Activated CD4-positive, alpha-beta memory T cell treated with anti-CD3 and anti-CD28 coated beads for 36 hours (primary cell): ENCODE measurements around the gene SOX10. TPM values are rescaled to one million over a fixed set of nuclear protein-coding genes. Genes with fewer than 3 reads are reported as not detected.

Experiments
- CTCF ChIA-PET: fragments of 350-600 bp; sonication (Branson Sonifier 250); formaldehyde crosslinking; loops from one replicate; lab custom pipeline; 2021; ENCODE audit warnings: antibody characterized with exemption, inconsistent platforms; lab: Charles Lee
- POLR2A ChIA-PET: fragments of 350-600 bp; sonication (Branson Sonifier 250); formaldehyde crosslinking; loops from one replicate; lab custom pipeline; 2021; ENCODE audit warnings: antibody characterized with exemption; lab: Charles Lee
- DNase-seq: peaks from one replicate; pipeline ENCODE4 v3.0.0-alpha.2; 2020
- H3K27ac Mint-ChIP-seq: one replicate; pipeline ENCODE4 v1.8.0; 2021; ENCODE audit warnings: mixed read lengths
- H3K27me3 Mint-ChIP-seq: one replicate; pipeline ENCODE4 v1.8.0; 2021; ENCODE audit warnings: mixed read lengths
- H3K36me3 Mint-ChIP-seq: one replicate; pipeline ENCODE4 v1.8.0; 2021; ENCODE audit warnings: mixed read lengths
- H3K4me1 Mint-ChIP-seq: one replicate; pipeline ENCODE4 v1.8.0; 2021; ENCODE audit warnings: low read depth, mixed read lengths
- H3K4me3 Mint-ChIP-seq: one replicate; pipeline ENCODE4 v1.8.0; 2021; ENCODE audit warnings: mild to moderate bottlenecking, mixed read lengths
- H3K9me3 Mint-ChIP-seq: one replicate; pipeline ENCODE4 v1.8.0; 2021; ENCODE audit warnings: mixed read lengths
- intact Hi-C: fragments of 100-400 bp; cut with micrococcal nuclease; formaldehyde crosslinking; loops from one replicate; pipeline ENCODE4 v1.15.1; 2023
- total RNA-seq, 2 experiments: library from RNA; stranded (reverse); gene quantifications; one replicate each; pipeline ENCODE4 v1.2.3, GENCODE V29; 2021

SOX10 gene
- total RNA-seq, 2 experiments from 2014 or later, result not detected

DNA sequence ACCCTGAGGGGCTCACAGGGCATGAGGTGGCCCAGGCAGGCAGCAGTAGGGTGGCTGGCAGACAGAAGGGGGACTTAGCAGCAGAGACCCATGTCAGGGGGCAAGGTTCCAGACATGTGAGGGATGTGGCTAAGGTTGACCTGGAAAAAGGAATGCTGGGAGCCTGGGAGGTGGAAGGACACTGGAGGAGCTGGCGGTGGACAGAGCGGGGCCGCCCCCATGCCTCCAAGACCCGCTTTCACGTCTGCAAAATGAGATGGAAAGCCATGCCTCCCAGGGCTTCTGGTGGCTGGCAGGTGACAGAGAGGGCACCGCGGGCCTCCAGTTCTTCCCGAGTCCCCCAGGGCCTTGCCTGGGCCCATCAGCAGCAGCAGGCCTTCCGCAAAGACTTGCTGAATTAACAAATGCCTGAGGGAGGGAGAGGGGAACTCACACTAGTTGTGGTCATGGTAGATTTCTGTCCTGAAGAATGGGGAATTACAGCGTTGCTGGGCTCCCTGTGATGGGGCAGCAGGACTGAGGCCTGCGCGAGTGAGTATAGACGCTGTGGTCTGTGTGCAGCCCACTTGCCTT lies 23.1 kb upstream of the SOX10 start:
- Mint-ChIP-seq H3K27ac (no peak overlapping the region), H3K36me3 (no peaks in the 10 kb centered on the region), H3K9me3 (no peaks in the 10 kb centered on the region), H3K4me3 (no peak overlapping the region), H3K4me1 (peaks cover 4% of the 10 kb centered on the region), H3K27me3 (no peaks in the 10 kb centered on the region)
- no peak for DNase-seq
- intact Hi-C loops, result no loop called here
- CTCF ChIA-PET, result no interaction called here
- POLR2A ChIA-PET, result no interaction called here

DNA sequence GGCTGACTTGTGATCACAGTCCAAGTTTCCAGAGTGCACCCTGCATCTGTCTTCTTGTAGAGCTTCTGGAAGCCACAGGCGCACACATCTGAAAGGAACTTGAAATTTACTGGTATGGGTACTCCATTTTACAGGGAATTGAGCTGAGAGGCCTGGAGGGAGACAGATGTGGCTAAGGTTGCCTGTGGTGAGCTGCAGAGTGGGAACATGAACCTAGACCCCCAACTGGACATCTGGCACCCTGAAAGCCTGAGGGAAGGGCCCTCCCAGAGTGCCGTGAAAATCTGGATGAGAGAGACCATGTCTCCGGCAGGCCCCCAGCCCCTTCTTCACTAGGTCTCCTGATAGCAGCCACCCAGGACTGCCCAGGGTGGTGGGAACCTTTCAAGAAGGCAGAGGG lies 22.6 kb upstream of the SOX10 start:
- intact Hi-C loops, result no loop called here
- Mint-ChIP-seq H3K27me3 (no peaks in the 10 kb centered on the region), H3K4me3 (no peak overlapping the region), H3K4me1 (peaks cover 4% of the 10 kb centered on the region), H3K27ac (no peak overlapping the region), H3K9me3 (no peaks in the 10 kb centered on the region), H3K36me3 (no peaks in the 10 kb centered on the region)
- no peak for DNase-seq
- ChIA-PET POLR2A (no interaction called here), CTCF (no interaction called here)

DNA sequence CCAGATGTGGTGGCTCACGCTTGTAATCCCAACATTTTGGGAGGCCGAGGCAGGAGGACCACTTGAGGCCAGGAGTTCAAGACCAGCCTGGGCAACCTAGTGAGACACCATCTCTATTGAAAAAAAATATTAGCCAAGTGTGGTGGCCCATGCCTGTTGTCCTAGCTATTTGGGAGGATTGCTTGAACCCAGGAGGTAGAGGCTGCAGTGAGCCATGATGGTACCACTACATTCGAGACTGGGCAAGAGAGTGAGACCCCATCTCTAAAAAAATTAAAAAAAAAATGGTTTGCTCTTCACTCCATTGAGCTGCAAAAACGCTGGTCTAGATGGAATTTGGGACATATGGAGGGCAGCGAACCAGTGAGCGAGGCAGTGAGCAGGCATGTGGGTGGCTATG lies 21.6 kb upstream of the SOX10 start:
- no peak overlapping the region for H3K4me3 Mint-ChIP-seq
- ChIA-PET CTCF (no interaction called here), POLR2A (no interaction called here)
- no peaks in the 10 kb centered on the region for H3K9me3 Mint-ChIP-seq
- H3K36me3 Mint-ChIP-seq, result no peaks in the 10 kb centered on the region
- H3K27me3 Mint-ChIP-seq, result no peaks in the 10 kb centered on the region
- H3K4me1 Mint-ChIP-seq, result peaks cover 4% of the 10 kb centered on the region
- intact Hi-C loops, result no loop called here
- no peak overlapping the region for H3K27ac Mint-ChIP-seq
- no peak for DNase-seq

DNA sequence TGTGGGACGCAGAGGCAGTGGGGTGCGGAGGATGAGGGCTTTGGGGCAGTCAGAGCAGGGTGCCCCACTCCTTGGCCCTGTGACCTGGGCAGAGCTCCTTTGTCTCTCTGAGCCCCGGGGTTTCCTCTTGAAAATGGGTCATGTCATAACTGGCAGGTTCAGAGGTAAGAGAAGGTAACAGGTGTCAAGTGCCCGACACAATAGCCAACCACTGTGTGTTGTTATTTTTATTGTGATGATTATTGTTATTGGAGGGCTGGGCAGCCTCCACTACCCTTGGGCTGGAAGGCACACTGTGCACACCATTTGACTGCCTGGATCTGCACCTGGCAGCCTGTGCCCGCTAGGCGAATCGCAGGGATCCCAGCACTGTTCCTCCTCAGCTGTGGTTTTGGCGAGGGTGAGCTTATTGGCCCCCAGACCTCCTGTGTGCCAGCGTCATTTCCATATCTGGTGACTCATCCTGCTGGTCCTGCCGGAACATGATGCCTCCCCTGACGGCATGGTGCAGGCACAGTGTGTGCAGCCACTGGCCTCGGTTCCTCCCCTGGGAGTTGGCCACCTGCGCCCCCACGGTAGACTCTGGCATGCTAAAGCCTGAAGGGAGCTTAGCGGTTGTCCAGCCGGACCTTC lies 15.4 kb upstream of the SOX10 start:
- ChIA-PET POLR2A (no interaction called here), CTCF (no interaction called here)
- Mint-ChIP-seq H3K27me3 (no peaks in the 10 kb centered on the region), H3K36me3 (no peaks in the 10 kb centered on the region), H3K4me1 (no peaks in the 10 kb centered on the region), H3K4me3 (no peak overlapping the region), H3K27ac (no peak overlapping the region), H3K9me3 (no peaks in the 10 kb centered on the region)
- peak; percentile 11 for DNase-seq
- intact Hi-C loops, result no loop called here

DNA sequence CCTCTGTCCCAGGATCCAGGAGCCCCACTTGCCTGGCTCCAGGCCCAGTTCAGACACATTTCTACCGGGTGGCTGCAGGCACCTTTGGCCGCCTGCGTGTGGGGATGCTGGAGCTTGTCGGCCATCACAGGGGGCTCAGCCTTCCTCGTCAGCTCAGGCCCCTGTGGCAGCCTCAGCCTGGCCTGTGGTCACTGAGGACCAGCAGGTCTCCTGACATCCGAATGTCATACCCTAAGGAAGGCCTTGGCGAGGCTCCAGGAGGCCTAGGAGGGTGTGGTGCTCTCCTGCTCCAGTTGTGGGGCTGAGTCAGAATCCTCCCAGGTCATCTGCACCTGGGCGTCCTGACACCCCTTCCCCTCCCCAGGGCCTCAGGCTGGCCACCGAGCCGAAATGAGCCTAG lies 14.9 kb upstream of the SOX10 start:
- H3K4me1 Mint-ChIP-seq, result no peaks in the 10 kb centered on the region

DNA sequence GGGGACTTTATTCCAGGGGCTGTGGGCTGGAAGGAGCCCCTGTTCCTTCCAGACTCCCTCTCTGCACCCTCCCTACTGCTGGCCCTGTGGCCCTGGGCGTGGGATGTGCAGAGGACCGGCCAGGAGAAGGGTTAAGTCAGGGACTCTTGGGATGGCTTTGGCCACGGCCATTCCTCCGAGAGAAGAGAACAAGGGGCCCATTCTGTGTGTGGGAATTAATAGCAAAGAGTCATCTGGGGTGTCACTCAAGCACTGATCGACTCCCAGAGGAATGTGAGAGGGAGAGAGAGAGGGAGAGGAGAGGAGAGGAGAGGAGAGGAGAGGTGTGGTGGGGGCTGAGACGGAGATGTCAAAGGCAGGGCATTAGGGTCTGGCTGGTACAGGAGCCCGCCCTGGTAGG lies 14.2 kb upstream of the SOX10 start:
- Mint-ChIP-seq H3K4me1 (no peaks in the 10 kb centered on the region), H3K4me3 (no peak overlapping the region), H3K36me3 (no peaks in the 10 kb centered on the region), H3K9me3 (no peaks in the 10 kb centered on the region), H3K27me3 (no peaks in the 10 kb centered on the region), H3K27ac (no peak overlapping the region)
- intact Hi-C loops, result no loop called here
- ChIA-PET CTCF (no interaction called here), POLR2A (no interaction called here)
- DNase-seq, result no peak

More for the DNA sequence above, 14.9 kb upstream of the SOX10 start:
- Mint-ChIP-seq H3K27ac (no peak overlapping the region), H3K36me3 (no peaks in the 10 kb centered on the region), H3K4me3 (no peak overlapping the region), H3K9me3 (no peaks in the 10 kb centered on the region), H3K27me3 (no peaks in the 10 kb centered on the region)
- ChIA-PET POLR2A (no interaction called here), CTCF (no interaction called here)
- DNase-seq, result no peak
- intact Hi-C loops, result no loop called here

DNA sequence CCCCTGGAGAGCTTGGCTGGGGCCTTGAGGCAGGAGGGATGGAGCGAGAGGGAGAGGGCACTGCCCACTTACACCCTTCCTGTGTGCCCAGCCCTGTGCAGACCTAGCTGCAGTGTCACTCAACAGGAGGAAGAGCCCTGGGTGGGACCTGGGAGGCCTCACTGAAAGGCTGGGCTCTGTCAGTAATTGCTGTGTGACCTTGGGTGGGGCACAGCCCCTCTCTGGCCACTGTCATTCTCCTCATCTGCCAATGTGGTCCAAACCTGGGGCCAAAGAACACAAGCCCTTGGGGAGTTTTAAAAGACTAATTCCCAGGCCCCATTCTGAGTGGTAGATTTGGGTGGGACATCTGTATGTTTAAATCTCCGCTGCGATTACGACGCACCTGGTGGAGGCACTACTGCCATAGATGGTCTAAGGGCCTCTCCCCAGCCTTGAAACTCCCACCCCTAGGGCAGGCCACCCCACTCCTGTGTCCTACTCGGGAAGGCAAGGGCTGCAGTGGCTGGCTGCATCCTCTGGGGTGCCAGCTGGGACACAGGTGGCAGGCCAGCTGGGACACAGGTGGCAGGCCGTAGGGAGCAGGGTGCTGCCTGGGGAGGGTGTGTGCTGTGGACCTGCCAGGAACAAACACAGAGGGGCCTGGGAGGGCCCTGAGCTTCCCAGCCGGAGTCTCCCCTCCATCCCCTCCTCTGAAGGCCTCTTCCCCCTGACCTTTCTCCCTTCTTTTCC lies 12.3 kb upstream of the SOX10 start:
- Mint-ChIP-seq H3K9me3 (no peaks in the 10 kb centered on the region), H3K27me3 (no peaks in the 10 kb centered on the region), H3K36me3 (no peaks in the 10 kb centered on the region), H3K4me3 (no peak overlapping the region), H3K4me1 (no peaks in the 10 kb centered on the region), H3K27ac (no peak overlapping the region)
- intact Hi-C loops, result no loop called here
- no peak for DNase-seq
- POLR2A ChIA-PET, result interaction anchor here (0.7 kb wide), 1 partner anchor 36 kb away, joined by 3 read pairs; no protein-coding TSS in a partner anchor
- CTCF ChIA-PET, result interaction anchor here (0.6 kb wide), 1 partner anchor 31 kb away, joined by 3 read pairs; no protein-coding TSS in a partner anchor

DNA sequence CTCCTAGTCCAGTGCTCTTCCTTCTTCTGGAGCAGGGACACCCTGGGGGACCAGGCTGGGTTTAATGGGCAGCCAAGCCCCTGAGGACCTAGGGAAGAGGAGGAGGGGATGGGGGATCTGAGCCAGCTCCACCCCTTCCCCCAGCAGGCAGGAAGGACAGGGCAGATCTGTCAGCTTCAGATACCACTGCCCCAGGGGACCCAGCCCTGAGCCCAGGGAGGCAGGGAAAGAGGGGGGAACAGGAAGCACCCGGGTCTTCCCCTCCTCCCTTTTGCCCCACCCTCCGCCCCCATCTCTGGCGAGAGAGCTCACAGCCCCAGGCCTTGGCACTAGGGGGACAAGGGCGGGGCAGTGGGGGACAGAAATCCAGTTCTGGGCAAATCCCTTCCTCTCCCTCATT lies 11.7 kb upstream of the SOX10 start:
- no peak overlapping the region for H3K27ac Mint-ChIP-seq
- no peaks in the 10 kb centered on the region for H3K27me3 Mint-ChIP-seq
- H3K4me1 Mint-ChIP-seq, result no peaks in the 10 kb centered on the region
- DNase-seq, result no peak
- CTCF ChIA-PET, result no interaction called here
- no peaks in the 10 kb centered on the region for H3K9me3 Mint-ChIP-seq
- intact Hi-C loops, result no loop called here
- POLR2A ChIA-PET, result no interaction called here
- no peaks in the 10 kb centered on the region for H3K36me3 Mint-ChIP-seq
- no peak overlapping the region for H3K4me3 Mint-ChIP-seq

DNA sequence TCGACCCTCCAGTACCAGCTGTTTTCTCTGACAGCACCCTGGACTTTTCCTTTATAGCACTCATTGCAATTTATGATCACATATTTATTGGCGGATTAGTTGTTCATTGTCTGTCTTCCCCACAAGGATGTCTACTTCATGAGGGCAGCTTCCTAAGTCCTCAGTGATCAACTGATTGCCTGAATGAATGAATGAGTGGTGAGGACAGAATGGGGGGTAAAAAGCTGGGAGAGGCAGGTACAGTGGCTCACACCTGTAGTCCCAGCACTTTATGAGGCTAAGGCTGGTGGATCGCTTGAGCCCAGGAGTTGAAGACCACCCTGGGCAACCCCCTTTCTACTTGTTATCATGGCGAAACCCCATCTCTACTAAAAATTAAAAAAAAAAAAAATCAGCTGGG lies 11.1 kb upstream of the SOX10 start:
- Mint-ChIP-seq H3K4me1 (no peaks in the 10 kb centered on the region), H3K27ac (no peak overlapping the region), H3K36me3 (no peaks in the 10 kb centered on the region), H3K9me3 (no peaks in the 10 kb centered on the region), H3K27me3 (no peaks in the 10 kb centered on the region), H3K4me3 (no peak overlapping the region)
- intact Hi-C loops, result no loop called here
- CTCF ChIA-PET, result interaction anchor here (1.2 kb wide), 1 partner anchor 30 kb away, joined by 5 read pairs; no protein-coding TSS in a partner anchor
- POLR2A ChIA-PET, result no interaction called here
- no peak for DNase-seq

DNA sequence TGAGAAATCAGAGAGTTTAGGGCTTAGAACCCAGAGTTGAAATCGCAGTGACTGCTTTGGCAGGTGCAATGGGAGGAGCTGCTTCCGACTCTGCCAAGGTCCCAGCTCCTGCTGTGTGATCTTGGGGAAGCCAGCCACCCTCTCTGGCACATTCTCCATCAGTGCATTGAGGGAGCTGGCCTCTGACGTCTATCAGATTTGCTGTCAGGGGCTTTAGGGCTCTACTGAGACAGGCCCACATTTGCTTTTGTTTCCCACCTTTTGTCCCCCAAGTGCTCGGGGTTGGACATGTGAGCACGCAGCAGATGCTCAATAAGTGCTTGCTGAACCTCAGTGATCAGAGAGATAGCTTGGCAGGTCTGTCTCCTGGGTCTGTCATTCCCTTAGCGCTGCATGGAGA lies 10.6 kb upstream of the SOX10 start:
- no peak for DNase-seq
- Mint-ChIP-seq H3K27ac (no peak overlapping the region), H3K4me3 (no peak overlapping the region), H3K36me3 (no peaks in the 10 kb centered on the region), H3K27me3 (no peaks in the 10 kb centered on the region), H3K9me3 (no peaks in the 10 kb centered on the region), H3K4me1 (no peaks in the 10 kb centered on the region)
- ChIA-PET POLR2A (no interaction called here), CTCF (interaction anchor here (1.2 kb wide), 1 partner anchor 29 kb away, joined by 5 read pairs; no protein-coding TSS in a partner anchor)
- intact Hi-C loops, result no loop called here

DNA sequence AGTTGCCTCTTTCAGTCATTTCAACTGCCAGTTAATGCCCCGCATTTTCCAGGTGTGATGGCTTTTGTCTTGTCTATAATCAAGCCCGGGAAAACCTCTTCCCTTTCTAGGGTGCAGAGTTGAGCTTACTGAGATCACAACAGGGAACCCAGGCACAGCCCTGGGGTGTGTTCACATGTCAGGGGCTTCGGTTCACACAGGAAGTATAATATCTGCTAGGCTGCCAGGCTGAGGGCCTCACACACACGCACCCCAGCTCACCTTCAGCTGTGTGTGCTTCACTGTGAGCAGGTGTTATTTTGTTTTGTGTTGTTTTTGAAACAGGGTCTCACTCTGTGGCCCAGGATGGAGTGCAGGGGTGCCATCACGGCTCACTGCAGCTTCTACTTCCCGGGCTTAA lies 9.7 kb upstream of the SOX10 start:
- Mint-ChIP-seq H3K27ac (no peak overlapping the region), H3K4me3 (no peak overlapping the region), H3K27me3 (no peaks in the 10 kb centered on the region), H3K4me1 (no peaks in the 10 kb centered on the region), H3K36me3 (no peaks in the 10 kb centered on the region), H3K9me3 (no peaks in the 10 kb centered on the region)
- ChIA-PET POLR2A (no interaction called here), CTCF (interaction anchor here (1.1 to 1.2 kb wide), 2 partner anchors 28 to 419 kb away, joined by 3 to 5 read pairs; no protein-coding TSS in a partner anchor)
- no peak for DNase-seq
- intact Hi-C loops, result no loop called here

DNA sequence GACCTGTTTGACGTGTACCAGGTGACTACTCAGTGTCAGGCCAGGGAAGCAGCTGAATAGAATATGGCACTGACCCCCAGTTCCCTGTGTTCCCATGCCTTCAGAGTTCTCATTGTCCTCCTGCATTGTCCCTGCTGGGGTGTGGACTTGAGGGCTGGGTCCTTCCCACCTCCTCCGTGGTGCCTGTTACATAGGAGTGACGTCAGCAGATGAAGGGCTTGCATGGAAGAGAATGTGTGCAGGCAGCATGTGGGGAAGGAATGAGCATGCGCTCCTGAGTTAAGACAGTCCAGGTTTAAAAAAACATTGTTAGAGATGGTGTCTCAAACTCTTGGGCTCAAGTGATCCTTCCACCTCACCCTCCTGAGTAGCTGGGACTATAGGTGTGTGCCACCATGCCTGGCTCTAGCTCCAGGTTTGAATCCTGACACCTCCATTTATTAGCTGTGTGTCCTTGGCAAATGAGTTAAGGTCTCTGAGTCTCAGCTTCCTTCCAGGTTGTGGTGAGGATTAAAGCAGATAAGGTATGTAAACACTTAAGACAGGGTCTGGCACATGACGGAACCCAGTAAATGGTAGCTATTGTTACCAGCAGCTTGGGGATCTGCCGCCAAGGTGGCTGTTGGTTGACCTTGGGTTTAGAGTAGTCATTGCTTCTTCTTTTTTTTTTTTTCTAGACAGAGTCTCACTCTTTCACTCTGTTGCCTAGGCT lies 7.5 kb upstream of the SOX10 start:
- Mint-ChIP-seq H3K4me3 (no peak overlapping the region), H3K27ac (no peak overlapping the region)
- POLR2A ChIA-PET, result interaction anchor here (0.6 kb wide), 1 partner anchor 153 kb away, joined by 3 read pairs; no protein-coding TSS in a partner anchor

More for the DNA sequence above, 7.5 kb upstream of the SOX10 start:
- Mint-ChIP-seq H3K36me3 (no peaks in the 10 kb centered on the region), H3K27me3 (no peaks in the 10 kb centered on the region), H3K9me3 (no peaks in the 10 kb centered on the region), H3K4me1 (no peaks in the 10 kb centered on the region)
- intact Hi-C loops, result no loop called here
- DNase-seq, result no peak
- CTCF ChIA-PET, result no interaction called here
